ENCODE measurements around the gene TMEM138. TPM values are rescaled to one million over a fixed set of nuclear protein-coding genes. Genes with fewer than 3 reads are reported as not detected.

Gene TMEM138
- total RNA-seq, 1 donor from 2014 or later, result 10.0 TPM

DNA sequence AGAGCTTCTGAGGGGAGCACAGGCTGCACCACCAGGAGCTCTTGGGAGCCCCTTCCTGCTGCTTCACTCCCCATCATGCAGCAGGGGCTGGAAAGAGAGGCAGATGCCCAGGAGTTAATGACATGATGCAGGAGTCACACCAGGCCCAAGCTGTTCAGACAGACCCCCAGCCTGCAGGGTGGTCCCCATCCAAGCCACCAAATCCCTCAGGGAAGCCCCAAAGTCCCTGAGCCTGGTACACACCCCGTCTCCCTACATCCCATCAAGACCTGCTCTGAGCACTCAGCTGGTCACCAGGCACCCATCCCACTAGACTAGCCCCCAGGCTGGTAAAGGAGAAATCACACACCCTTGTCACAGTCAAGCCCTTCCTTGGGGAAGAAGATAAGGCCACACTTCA is 11.8 kb upstream of the TMEM138 start:
- FAIRE-seq (no peak), DNase-seq (ENCODE audit: low read depth) (no peak)

GRCh38 chr11:61350803-61351202 is 11.4 kb upstream of the TMEM138 start:
- TF ChIP-seq, protein P1, sequence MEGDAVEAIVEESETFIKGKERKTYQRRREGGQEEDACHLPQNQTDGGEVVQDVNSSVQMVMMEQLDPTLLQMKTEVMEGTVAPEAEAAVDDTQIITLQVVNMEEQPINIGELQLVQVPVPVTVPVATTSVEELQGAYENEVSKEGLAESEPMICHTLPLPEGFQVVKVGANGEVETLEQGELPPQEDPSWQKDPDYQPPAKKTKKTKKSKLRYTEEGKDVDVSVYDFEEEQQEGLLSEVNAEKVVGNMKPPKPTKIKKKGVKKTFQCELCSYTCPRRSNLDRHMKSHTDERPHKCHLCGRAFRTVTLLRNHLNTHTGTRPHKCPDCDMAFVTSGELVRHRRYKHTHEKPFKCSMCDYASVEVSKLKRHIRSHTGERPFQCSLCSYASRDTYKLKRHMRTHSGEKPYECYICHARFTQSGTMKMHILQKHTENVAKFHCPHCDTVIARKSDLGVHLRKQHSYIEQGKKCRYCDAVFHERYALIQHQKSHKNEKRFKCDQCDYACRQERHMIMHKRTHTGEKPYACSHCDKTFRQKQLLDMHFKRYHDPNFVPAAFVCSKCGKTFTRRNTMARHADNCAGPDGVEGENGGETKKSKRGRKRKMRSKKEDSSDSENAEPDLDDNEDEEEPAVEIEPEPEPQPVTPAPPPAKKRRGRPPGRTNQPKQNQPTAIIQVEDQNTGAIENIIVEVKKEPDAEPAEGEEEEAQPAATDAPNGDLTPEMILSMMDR (IDR thresholded peaks at IDR 0.05; ENCODE audit: insufficient read depth, low read length, severe bottlenecking), result no peak
- DNase-seq (ENCODE audit: low read depth) (no peak), FAIRE-seq (no peak)
- Histone ChIP-seq H3K36me3 (ENCODE audit: control insufficient read depth, insufficient read depth, low read length) (peaks cover 32% of the 10 kb centered on the region), H3K4me3 (ENCODE audit: low read depth, low read length) (no peak overlapping the region), H3K27me3 (ENCODE audit: control insufficient read depth, insufficient read depth, low read length) (no peaks in the 10 kb centered on the region)

More for the DNA sequence above, 11.8 kb upstream of the TMEM138 start:
- Histone ChIP-seq H3K27me3 (ENCODE audit: control insufficient read depth, insufficient read depth, low read length) (no peaks in the 10 kb centered on the region), H3K36me3 (ENCODE audit: control insufficient read depth, insufficient read depth, low read length) (peaks cover 32% of the 10 kb centered on the region), H3K4me3 (ENCODE audit: low read depth, low read length) (no peak overlapping the region)
- TF ChIP-seq, protein P1 (IDR thresholded peaks at IDR 0.05; ENCODE audit: insufficient read depth, low read length, severe bottlenecking), result no peak

DNA sequence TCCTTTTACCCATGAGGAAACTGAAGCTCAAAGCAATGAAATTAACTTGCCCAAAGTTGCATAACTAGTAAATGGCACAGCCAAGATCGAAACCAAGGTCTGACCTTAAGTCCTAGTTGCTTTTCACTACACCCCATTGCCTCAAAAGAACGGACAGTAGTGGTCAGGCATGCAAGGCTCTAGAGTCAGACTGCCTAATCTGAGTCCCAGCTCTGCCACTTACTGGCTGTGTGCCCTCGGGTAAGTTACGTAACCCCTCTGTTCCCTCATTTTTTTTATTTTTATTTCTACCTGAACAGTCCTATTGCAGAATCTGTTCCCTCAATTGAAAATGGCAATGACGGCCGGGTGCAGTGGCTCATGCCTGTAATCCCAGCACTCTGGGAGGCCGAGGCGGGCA is 10.1 kb upstream of the TMEM138 start:
- FAIRE-seq, result no peak
- H3K36me3 ChIP-seq (ENCODE audit: control insufficient read depth, insufficient read depth, low read length), result peaks cover 34% of the 10 kb centered on the region
- no peaks in the 10 kb centered on the region for H3K27me3 ChIP-seq (ENCODE audit: control insufficient read depth, insufficient read depth, low read length)
- DNase-seq (ENCODE audit: low read depth), result no peak
- TF ChIP-seq, protein P1 (IDR thresholded peaks at IDR 0.05; ENCODE audit: insufficient read depth, low read length, severe bottlenecking), result no peak
- no peak overlapping the region for H3K4me3 ChIP-seq (ENCODE audit: low read depth, low read length)

DNA sequence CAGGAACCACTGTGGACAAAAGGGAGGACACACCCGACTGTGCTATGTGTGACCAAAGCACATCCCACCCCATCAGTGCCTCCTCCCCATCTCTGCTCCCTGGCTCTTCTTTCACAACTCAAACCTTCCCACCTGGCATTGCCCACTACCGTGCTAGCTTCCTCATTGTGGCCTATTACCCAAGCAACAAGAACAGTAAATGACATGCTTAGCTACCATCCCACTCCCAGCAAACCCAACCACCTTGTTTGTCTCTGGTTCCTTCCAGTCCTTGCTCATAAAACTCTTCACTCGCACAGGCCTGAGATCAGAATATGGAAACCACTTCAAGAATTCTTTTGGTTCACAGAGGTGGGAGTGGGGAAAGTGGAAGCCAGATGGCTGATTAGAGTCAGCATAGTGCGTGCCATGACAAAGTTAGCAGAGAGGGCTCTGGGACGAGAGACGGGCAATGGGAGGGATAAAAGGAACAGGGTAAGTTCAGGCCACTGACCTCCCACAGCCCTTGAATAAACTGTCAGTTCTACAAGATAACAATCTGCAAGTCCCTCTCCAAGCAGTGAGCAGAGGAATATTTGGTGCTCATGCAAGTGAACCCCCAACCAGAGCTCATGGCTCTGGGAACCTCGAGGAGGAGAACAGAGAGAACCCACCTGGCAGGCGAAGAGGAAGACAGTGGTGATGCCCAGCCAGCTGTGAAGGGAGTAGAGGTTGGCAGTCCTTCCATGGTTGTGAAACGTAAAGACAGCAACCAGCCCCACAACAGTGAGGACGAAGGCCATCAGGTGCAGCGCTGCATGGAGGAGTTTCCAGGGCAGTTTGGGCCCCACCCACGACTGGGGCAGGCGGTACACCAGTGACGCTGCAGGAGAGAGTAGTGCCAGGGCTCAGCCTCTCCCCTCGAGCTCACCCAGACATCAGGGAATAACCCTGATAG is 8.8 kb upstream of the TMEM138 start:
- TF ChIP-seq, protein P1 (IDR thresholded peaks at IDR 0.05; ENCODE audit: insufficient read depth, low read length, severe bottlenecking), result no peak
- no peak for DNase-seq (ENCODE audit: low read depth)
- no peaks in the 10 kb centered on the region for H3K27me3 ChIP-seq (ENCODE audit: control insufficient read depth, insufficient read depth, low read length)
- FAIRE-seq, result no peak
- no peak overlapping the region for H3K4me3 ChIP-seq (ENCODE audit: low read depth, low read length)
- peaks cover 32% of the 10 kb centered on the region for H3K36me3 ChIP-seq (ENCODE audit: control insufficient read depth, insufficient read depth, low read length)

GRCh38 chr11:61354208-61354607 is 8.0 kb upstream of the TMEM138 start:
- H3K36me3 ChIP-seq (ENCODE audit: control insufficient read depth, insufficient read depth, low read length), result peaks cover 27% of the 10 kb centered on the region
- no peak for FAIRE-seq

More at GRCh38 chr11:61354208-61354607, 8.0 kb upstream of the TMEM138 start:
- DNase-seq (ENCODE audit: low read depth), result no peak
- Histone ChIP-seq H3K27me3 (ENCODE audit: control insufficient read depth, insufficient read depth, low read length) (no peaks in the 10 kb centered on the region), H3K4me3 (ENCODE audit: low read depth, low read length) (no peak overlapping the region)
- TF ChIP-seq, protein P1 (IDR thresholded peaks at IDR 0.05; ENCODE audit: insufficient read depth, low read length, severe bottlenecking), result no peak
